Occipital lobe (tissue), 2 donors: ENCODE data around the gene GALNT9. TPM values are rescaled to one million over a fixed set of nuclear protein-coding genes. Genes with fewer than 3 reads are reported as not detected.
"Not testable (repeated sequence)": the region's sequence is repeated elsewhere in the genome, so short reads cannot be mapped to it uniquely, and the experiment has no call there.

Experiments
- DNase-seq: peaks from one replicate; lab custom pipeline; 2025; lab: John Stamatoyannopoulos, UW
- total RNA-seq: library from RNA; depleted of rRNA; stranded (reverse); fragments of >200 nt; gene quantifications from one replicate; pipeline ENCODE4 v1.2.3, GENCODE V29; 2014

GALNT9 gene
- total RNA-seq, 1 donor from 2014 or later = 1.4 TPM

GRCh38 chr12:132295561-132295960, 33.8 kb downstream of the GALNT9 start:
- DNase-seq = not testable (repeated sequence)

GRCh38 chr12:132295101-132295526, 34.3 kb downstream of the GALNT9 start:
- DNase-seq = no peak

- DNase-seq = no peak
Measured at GRCh38 chr12:132294121-132295034, 35.0 kb downstream of the GALNT9 start.

GRCh38 chr12:132292328-132293319, 36.8 kb downstream of the GALNT9 start:
- DNase-seq = no peak

GRCh38 chr12:132291402-132292175, 37.8 kb downstream of the GALNT9 start:
- DNase-seq = no peak

GRCh38 chr12:132290203-132290540, 39.2 kb downstream of the GALNT9 start:
- DNase-seq = no peak

- peak; percentile 36 for DNase-seq
Measured at GRCh38 chr12:132289356-132290202, 39.8 kb downstream of the GALNT9 start.

GRCh38 chr12:132288516-132289215, 40.7 kb downstream of the GALNT9 start:
- DNase-seq = no peak

- no peak for DNase-seq
Measured at GRCh38 chr12:132287391-132288238, 41.8 kb downstream of the GALNT9 start.

GRCh38 chr12:132286912-132287311, 42.5 kb downstream of the GALNT9 start:
- no peak for DNase-seq

- DNase-seq = no peak
Measured at GRCh38 chr12:132285991-132286681, 43.3 kb downstream of the GALNT9 start.

- no peak for DNase-seq
Measured at GRCh38 chr12:132284827-132285741, 44.3 kb downstream of the GALNT9 start.

GRCh38 chr12:132284071-132284826, 45.1 kb downstream of the GALNT9 start:
- peak; percentile 30 for DNase-seq

GRCh38 chr12:132282950-132283771, 46.2 kb downstream of the GALNT9 start:
- DNase-seq = no peak
